GM12878 (cell line): Measurements from ENCODE around the gene CARD11. TPM values are rescaled to one million over a fixed set of nuclear protein-coding genes. Genes with fewer than 3 reads are reported as not detected.

Experiments
- ATF7 ChIP-seq: fragments of 450-650 bp; IDR thresholded peaks from 2 replicates; pipeline ENCODE4 v1.6.1; 2016; ENCODE audit warnings: low read depth, mild to moderate bottlenecking
- BHLHE40 ChIP-seq, 2 experiments: fragments of 450-650 bp in 1 of 2; IDR thresholded peaks; 2 replicates each; pipeline ENCODE4 v1.6.1; 2011 to 2017; ENCODE audit warnings: low read depth in 2 of 2, borderline replicate concordance in 1 of 2, improper control_type of control experiment in 1 of 2, low read length in 1 of 2, mild to moderate bottlenecking in 1 of 2
- BMI1 ChIP-seq: fragments of 450-650 bp; IDR thresholded peaks from 2 replicates; pipeline ENCODE4 v1.6.1; 2016; ENCODE audit warnings: mild to moderate bottlenecking, moderate library complexity, borderline replicate concordance
- FOXM1 ChIP-seq: IDR thresholded peaks from 2 replicates; pipeline ENCODE4 v1.6.1; 2012; ENCODE audit warnings: low read depth, mild to moderate bottlenecking, inconsistent platforms, low read length, moderate library complexity
- HDGF ChIP-seq: fragments of 450-650 bp; IDR thresholded peaks from 2 replicates; pipeline ENCODE4 v1.6.1; 2016; ENCODE audit warnings: antibody characterized with exemption
- IKZF2 ChIP-seq, 2 experiments: fragments of 450-650 bp; IDR thresholded peaks; 2 replicates each; pipeline ENCODE4 v1.6.1; 2017; ENCODE audit warnings: mild to moderate bottlenecking in 2 of 2, moderate library complexity in 2 of 2
- KLF5 ChIP-seq: fragments of 450-650 bp; IDR thresholded peaks from 2 replicates; pipeline ENCODE4 v1.6.1; 2014; ENCODE audit warnings: mild to moderate bottlenecking; ENCODE audit not compliant: partially characterized antibody
- MTA2 ChIP-seq: fragments of 450-650 bp; IDR thresholded peaks from 2 replicates; pipeline ENCODE4 v1.6.1; 2016; ENCODE audit warnings: low read depth, mild to moderate bottlenecking, moderate library complexity
- MYC ChIP-seq: IDR thresholded peaks from 2 replicates; pipeline ENCODE4 v1.6.1; 2011; ENCODE audit warnings: mild to moderate bottlenecking, low read length, moderate library complexity, inconsistent platforms; ENCODE audit not compliant: insufficient read depth, insufficient replicate concordance, insufficient read length, severe bottlenecking
- NFIC ChIP-seq: IDR thresholded peaks from 2 replicates; pipeline ENCODE4 v1.6.1; 2012; ENCODE audit warnings: low read depth, mild to moderate bottlenecking, inconsistent platforms, low read length, moderate library complexity
- NFXL1 ChIP-seq: fragments of 450-650 bp; IDR thresholded peaks from 2 replicates; pipeline ENCODE4 v1.6.1; 2017; ENCODE audit warnings: antibody characterized with exemption, mild to moderate bottlenecking, borderline replicate concordance
- PAX5 ChIP-seq: IDR thresholded peaks from 2 replicates; pipeline ENCODE4 v1.6.1; 2011; ENCODE audit warnings: low read depth, low read length, borderline replicate concordance
- POU2F2 ChIP-seq: IDR thresholded peaks from 3 replicates; pipeline ENCODE4 v1.6.1; 2011; ENCODE audit warnings: low read depth, mild to moderate bottlenecking, low read length, borderline replicate concordance
- RUNX3 ChIP-seq: IDR thresholded peaks from 2 replicates; pipeline ENCODE4 v1.6.1; 2012; ENCODE audit warnings: low read length, inconsistent platforms
- SREBF1 ChIP-seq: IDR thresholded peaks from 2 replicates; pipeline ENCODE4 v1.6.1; 2012; ENCODE audit warnings: mild to moderate bottlenecking, low read length
- SUPT20H ChIP-seq: IDR thresholded peaks from 2 replicates; pipeline ENCODE4 v1.6.1; 2011; ENCODE audit warnings: low read depth, mild to moderate bottlenecking, low read length, moderate library complexity, borderline replicate concordance; ENCODE audit not compliant: control insufficient read depth
- ZNF217 ChIP-seq: fragments of 450-650 bp; IDR thresholded peaks from 2 replicates; pipeline ENCODE4 v1.6.1; 2017; ENCODE audit warnings: antibody characterized with exemption, mild to moderate bottlenecking
- ZZZ3 ChIP-seq: IDR thresholded peaks from 2 replicates; pipeline ENCODE4 v1.6.1; 2011; ENCODE audit warnings: low read depth; ENCODE audit not compliant: control insufficient read depth, insufficient read length
- polyA plus RNA-seq, 11 experiments: library from polyadenylated mRNA; depleted of rRNA in 4 of 11; unstranded in 6 of 11; stranded (reverse) in 5 of 11; fragments of >200 nt; fragmentation: Nextera tagmentation in 4 of 11; fragmentation: Illumina TruSeq in 1 of 11; extraction: Ambion mirVana in 4 of 11; extraction: Trizol in 1 of 11; gene quantifications; 1 replicate in 1 of 11; 2 replicates in 10 of 11; pipeline versions ENCODE4 v1.2.1 to v1.2.3, GENCODE V29; 2011 to 2016; ENCODE audit warnings: inconsistent platforms in 2 of 11, missing spikeins in 2 of 11, low read depth in 1 of 11
- total RNA-seq, 4 experiments: library from RNA; depleted of rRNA in 3 of 4; stranded (reverse); fragments of >200 nt in 3 of 4; fragmentation: Illumina TruSeq in 1 of 4; extraction: Trizol in 1 of 4; gene quantifications; 2 replicates each; pipeline versions ENCODE4 v1.2.1 to v1.2.3, GENCODE V29; 2013 to 2021
- TF ChIP-seq, protein P1 (sequence below): IDR thresholded peaks from 2 replicates; pipeline ENCODE4 v1.6.1; 2011; ENCODE audit warnings: low read depth, mild to moderate bottlenecking, low read length, moderate library complexity, borderline replicate concordance; ENCODE audit errors: extremely low read depth
- TF ChIP-seq, protein P2 (sequence below), 3 experiments: IDR thresholded peaks in 2 of 3; conservative IDR thresholded peaks in 1 of 3; 2 replicates each; pipeline ENCODE4 v1.5.1; 2011; ENCODE audit warnings: low read depth in 3 of 3, low read length in 3 of 3, mild to moderate bottlenecking in 3 of 3, control low read depth in 2 of 3, moderate library complexity in 2 of 3, inconsistent platforms in 1 of 3, mixed read lengths in 1 of 3; ENCODE audit not compliant: control insufficient read depth in 2 of 3, insufficient read depth in 1 of 3; ENCODE audit errors: extremely low read depth in 1 of 3
- TF ChIP-seq, protein P3 (sequence below): fragments of 450-650 bp; IDR thresholded peaks from 2 replicates; pipeline ENCODE4 v1.6.1; 2017; ENCODE audit warnings: mild to moderate bottlenecking

Gene CARD11
- total and polyA plus RNA-seq, 10 of the 15 experiments (the other 5 are each of a cell fraction or from before 2014, with no cell fraction given): 0.27 to 72.0 (median 28.4) TPM

DNA sequence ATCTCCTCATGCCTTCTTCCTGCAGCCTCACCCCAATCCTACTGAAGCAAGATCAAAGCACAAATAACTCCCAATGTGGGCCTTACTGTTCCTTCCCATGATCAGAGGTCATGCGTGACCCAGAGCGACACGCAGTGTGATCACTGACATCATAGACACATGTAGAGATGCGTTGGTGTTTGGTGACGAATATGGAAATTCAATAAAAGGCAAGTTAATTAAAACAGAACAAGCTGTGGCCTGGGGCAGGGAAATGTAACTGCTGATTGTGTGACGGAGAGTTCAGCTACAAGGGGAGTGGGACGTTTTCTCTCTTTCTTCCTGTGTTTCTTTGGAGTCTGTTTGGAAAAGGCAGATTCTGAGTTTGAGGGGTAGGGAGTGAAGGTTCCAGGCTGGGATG is 34.8 kb upstream of the CARD11 start (continued):
- TF ChIP-seq RUNX3: peak; percentile 46; the same call in 1 of the 2 replicates
- peak; percentile 53; the same call in 1 of the 2 replicates for TF ChIP-seq ATF7
- no peak for TF ChIP-seq HDGF
- TF ChIP-seq, protein P1, sequence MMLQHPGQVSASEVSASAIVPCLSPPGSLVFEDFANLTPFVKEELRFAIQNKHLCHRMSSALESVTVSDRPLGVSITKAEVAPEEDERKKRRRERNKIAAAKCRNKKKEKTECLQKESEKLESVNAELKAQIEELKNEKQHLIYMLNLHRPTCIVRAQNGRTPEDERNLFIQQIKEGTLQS: no peak
- TF ChIP-seq, protein P2, sequence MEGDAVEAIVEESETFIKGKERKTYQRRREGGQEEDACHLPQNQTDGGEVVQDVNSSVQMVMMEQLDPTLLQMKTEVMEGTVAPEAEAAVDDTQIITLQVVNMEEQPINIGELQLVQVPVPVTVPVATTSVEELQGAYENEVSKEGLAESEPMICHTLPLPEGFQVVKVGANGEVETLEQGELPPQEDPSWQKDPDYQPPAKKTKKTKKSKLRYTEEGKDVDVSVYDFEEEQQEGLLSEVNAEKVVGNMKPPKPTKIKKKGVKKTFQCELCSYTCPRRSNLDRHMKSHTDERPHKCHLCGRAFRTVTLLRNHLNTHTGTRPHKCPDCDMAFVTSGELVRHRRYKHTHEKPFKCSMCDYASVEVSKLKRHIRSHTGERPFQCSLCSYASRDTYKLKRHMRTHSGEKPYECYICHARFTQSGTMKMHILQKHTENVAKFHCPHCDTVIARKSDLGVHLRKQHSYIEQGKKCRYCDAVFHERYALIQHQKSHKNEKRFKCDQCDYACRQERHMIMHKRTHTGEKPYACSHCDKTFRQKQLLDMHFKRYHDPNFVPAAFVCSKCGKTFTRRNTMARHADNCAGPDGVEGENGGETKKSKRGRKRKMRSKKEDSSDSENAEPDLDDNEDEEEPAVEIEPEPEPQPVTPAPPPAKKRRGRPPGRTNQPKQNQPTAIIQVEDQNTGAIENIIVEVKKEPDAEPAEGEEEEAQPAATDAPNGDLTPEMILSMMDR (IDR thresholded peaks at IDR 0.05 in 2 of 3, conservative IDR thresholded peaks at IDR 0.05 in 1 of 3; ENCODE audit: control insufficient read depth in 2 of 3, extremely low read depth in 1 of 3, insufficient read depth in 1 of 3, low read depth in 3 of 3, low read length in 3 of 3): no peak
- TF ChIP-seq POU2F2: peak; percentile 34; the same call in 1 of the 3 replicates
- TF ChIP-seq BHLHE40 (IDR thresholded peaks at IDR 0.05; ENCODE audit: borderline replicate concordance in 1 of 2, low read depth in 2 of 2, low read length in 1 of 2): peak in 1 of 2 experiments; percentile 81; a peak in 2 of 4 replicates
- peak; percentile 34; the same call in 1 of the 2 replicates for TF ChIP-seq FOXM1
- no peak for TF ChIP-seq NFXL1
- no peak for TF ChIP-seq MYC
- no peak for TF ChIP-seq ZZZ3
- peak; percentile 26 to 29; a peak in 2 of 4 replicates for TF ChIP-seq IKZF2 (IDR thresholded peaks at IDR 0.05)
- peak; percentile 73 for TF ChIP-seq PAX5
- no peak for TF ChIP-seq KLF5
- TF ChIP-seq, protein P3, sequence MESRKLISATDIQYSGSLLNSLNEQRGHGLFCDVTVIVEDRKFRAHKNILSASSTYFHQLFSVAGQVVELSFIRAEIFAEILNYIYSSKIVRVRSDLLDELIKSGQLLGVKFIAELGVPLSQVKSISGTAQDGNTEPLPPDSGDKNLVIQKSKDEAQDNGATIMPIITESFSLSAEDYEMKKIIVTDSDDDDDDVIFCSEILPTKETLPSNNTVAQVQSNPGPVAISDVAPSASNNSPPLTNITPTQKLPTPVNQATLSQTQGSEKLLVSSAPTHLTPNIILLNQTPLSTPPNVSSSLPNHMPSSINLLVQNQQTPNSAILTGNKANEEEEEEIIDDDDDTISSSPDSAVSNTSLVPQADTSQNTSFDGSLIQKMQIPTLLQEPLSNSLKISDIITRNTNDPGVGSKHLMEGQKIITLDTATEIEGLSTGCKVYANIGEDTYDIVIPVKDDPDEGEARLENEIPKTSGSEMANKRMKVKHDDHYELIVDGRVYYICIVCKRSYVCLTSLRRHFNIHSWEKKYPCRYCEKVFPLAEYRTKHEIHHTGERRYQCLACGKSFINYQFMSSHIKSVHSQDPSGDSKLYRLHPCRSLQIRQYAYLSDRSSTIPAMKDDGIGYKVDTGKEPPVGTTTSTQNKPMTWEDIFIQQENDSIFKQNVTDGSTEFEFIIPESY: no peak
- no peak for TF ChIP-seq ZNF217
- TF ChIP-seq MTA2: peak; percentile 66; the same call in 1 of the 2 replicates
- TF ChIP-seq SUPT20H: no peak
- no peak for TF ChIP-seq NFIC
- TF ChIP-seq SREBF1: no peak
- TF ChIP-seq BMI1: no peak
